Measurements from ENCODE around the gene IL7R.

The IL7R gene

GRCh38 chr5:35920890-35921289 lies 64.2 kb downstream of the IL7R start:
- no peak for DNase-seq

- DNase-seq: no peak
Observed at GRCh38 chr5:35921930-35922329, 65.2 kb downstream of the IL7R start.

GRCh38 chr5:35922468-35922867 lies 65.8 kb downstream of the IL7R start:
- no peak for DNase-seq

- DNase-seq: no peak
Observed at GRCh38 chr5:35924122-35924949, 67.6 kb downstream of the IL7R start.

GRCh38 chr5:35924950-35925722 lies 68.4 kb downstream of the IL7R start:
- peak; percentile 73 for DNase-seq

- peak; percentile 54 for DNase-seq
Observed at GRCh38 chr5:35926389-35927051, 69.8 kb downstream of the IL7R start.

All from activated CD4-positive, CD25-positive, alpha-beta regulatory T cell treated with anti-CD3 and anti-CD28 coated beads, Interleukin-2, amount 50 U/mL, for 72 hours (primary cell).